ENCODE data around the gene GVQW3.
"Not testable (repeated sequence)": the region's sequence is repeated elsewhere in the genome, so short reads cannot be mapped to it uniquely, and the experiment has no call there.

Gene GVQW3

GRCh38 chr11:76397383-76397782, 16.3 kb downstream of the GVQW3 start:
- TF ChIP-seq CTCF (IDR thresholded peaks at IDR 0.05; ENCODE audit: low read depth, low read length): no peak
- no peaks in the 10 kb centered on the region; the same call in 1 of the 2 replicates for H3K4me1 ChIP-seq
- no peaks in the 10 kb centered on the region for H3K9me3 ChIP-seq
- no peaks in the 10 kb centered on the region for H3K27me3 ChIP-seq
- no peaks in the 10 kb centered on the region for H3K36me3 ChIP-seq
- DNase-seq: no peak
- H3K4me3 ChIP-seq (ENCODE audit: low read depth, low read length): no peak overlapping the region

- Histone ChIP-seq H3K4me3 (ENCODE audit: low read depth, low read length) (no peak overlapping the region), H3K36me3 (no peaks in the 10 kb centered on the region), H3K4me1 (no peaks in the 10 kb centered on the region), H3K27me3 (no peaks in the 10 kb centered on the region), H3K9me3 (no peaks in the 10 kb centered on the region)
- no peak for DNase-seq
- no peak for TF ChIP-seq CTCF (IDR thresholded peaks at IDR 0.05; ENCODE audit: low read depth, low read length)
Observed at GRCh38 chr11:76400967-76401366, 19.8 kb downstream of the GVQW3 start.

- H3K4me3 ChIP-seq (ENCODE audit: low read depth, low read length); DNase-seq; H3K4me1 ChIP-seq; H3K27me3 ChIP-seq; H3K9me3 ChIP-seq; H3K36me3 ChIP-seq: not testable (repeated sequence)
Observed at GRCh38 chr11:76401484-76401883, 20.4 kb downstream of the GVQW3 start.

- no peak for DNase-seq
- Histone ChIP-seq H3K27me3 (no peaks in the 10 kb centered on the region), H3K4me1 (peaks cover 14% of the 10 kb centered on the region), H3K4me3 (ENCODE audit: low read depth, low read length) (no peak overlapping the region), H3K9me3 (no peaks in the 10 kb centered on the region), H3K36me3 (no peaks in the 10 kb centered on the region)
- no peak for TF ChIP-seq CTCF (IDR thresholded peaks at IDR 0.05; ENCODE audit: low read depth, low read length)
Observed at GRCh38 chr11:76406359-76406758, 25.2 kb downstream of the GVQW3 start.

- peak; percentile 69 for DNase-seq
- H3K4me1 ChIP-seq: peaks cover 14% of the 10 kb centered on the region
- H3K27me3 ChIP-seq: no peaks in the 10 kb centered on the region
Observed at GRCh38 chr11:76408171-76408965, 27.2 kb downstream of the GVQW3 start.

GRCh38 chr11:76410851-76411357, 29.8 kb downstream of the GVQW3 start:
- peak; percentile 16 for DNase-seq
- H3K4me1 ChIP-seq: peaks cover 21% of the 10 kb centered on the region
- no peak for TF ChIP-seq CTCF (IDR thresholded peaks at IDR 0.05; ENCODE audit: low read depth, low read length)
- H3K27me3 ChIP-seq: no peaks in the 10 kb centered on the region
- H3K4me3 ChIP-seq (ENCODE audit: low read depth, low read length): no peak overlapping the region
- H3K36me3 ChIP-seq: no peaks in the 10 kb centered on the region
- H3K9me3 ChIP-seq: no peaks in the 10 kb centered on the region

More at GRCh38 chr11:76408171-76408965, 27.2 kb downstream of the GVQW3 start:
- Histone ChIP-seq H3K4me3 (ENCODE audit: low read depth, low read length) (peak overlapping the region; percentile 35), H3K9me3 (no peaks in the 10 kb centered on the region), H3K36me3 (no peaks in the 10 kb centered on the region)
- TF ChIP-seq CTCF (IDR thresholded peaks at IDR 0.05; ENCODE audit: low read depth, low read length): no peak

All from BE2C (cell line).